ENCODE data around the gene TNFRSF13B. TPM values are rescaled to one million over a fixed set of nuclear protein-coding genes. Genes with fewer than 3 reads are reported as not detected.
"Not testable (repeated sequence)": the region's sequence is repeated elsewhere in the genome, so short reads cannot be mapped to it uniquely, and the experiment has no call there.

TNFRSF13B gene
- polyA plus RNA-seq, 1 donor from 2014 or later, result 224 TPM

- H3K4me1 Mint-ChIP-seq, result peaks cover 48 to 56% (median 54%) of the 10 kb centered on the region in 3 donors
- H3K4me3 Mint-ChIP-seq, result peak overlapping the region; percentile 87 to 99 (median 98)
These were observed 3.1 kb downstream of the TNFRSF13B start for GRCh38 chr17:16968786-16969185.

DNA sequence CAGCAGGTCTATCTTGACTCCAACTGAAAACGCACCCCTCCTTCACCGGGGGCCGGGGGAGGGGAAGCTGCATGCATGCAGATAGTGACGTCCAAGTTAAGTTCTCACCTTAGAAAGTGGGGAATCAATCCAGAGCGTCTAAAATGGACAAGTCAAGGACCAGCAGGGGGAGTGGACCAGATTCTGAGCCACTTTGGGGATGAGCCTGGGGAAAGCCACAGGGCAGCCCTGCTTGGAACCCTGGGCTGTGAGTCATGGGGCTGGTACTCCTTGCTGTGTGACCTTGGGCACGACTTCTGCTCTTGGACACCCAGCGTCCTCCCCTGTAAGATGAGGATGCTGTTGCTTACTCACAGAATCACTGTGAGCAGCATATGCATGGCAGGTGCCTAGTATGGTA is 9.1 kb downstream of the TNFRSF13B start:
- peak overlapping the region; percentile 38 to 83 (median 63) for H3K4me3 Mint-ChIP-seq
- peaks cover 72 to 73% (median 73%) of the 10 kb centered on the region in 3 donors for H3K4me1 Mint-ChIP-seq
- H3K27ac Mint-ChIP-seq, result peak overlapping the region; percentile 84 to 94 (median 89)
- H3K36me3 Mint-ChIP-seq, result peaks cover 25% of the 10 kb centered on the region
- peaks cover 3 to 8% (median 6%) of the 10 kb centered on the region in 3 donors for H3K9me3 Mint-ChIP-seq
- no peaks in the 10 kb centered on the region for H3K27me3 Mint-ChIP-seq

More at GRCh38 chr17:16968786-16969185, 3.1 kb downstream of the TNFRSF13B start:
- peaks cover 6% of the 10 kb centered on the region for H3K36me3 Mint-ChIP-seq
- no peaks in the 10 kb centered on the region for H3K9me3 Mint-ChIP-seq
- H3K27me3 Mint-ChIP-seq, result peaks cover 2% of the 10 kb centered on the region
- H3K27ac Mint-ChIP-seq, result peak overlapping the region; percentile 77 to 97 (median 84)

DNA sequence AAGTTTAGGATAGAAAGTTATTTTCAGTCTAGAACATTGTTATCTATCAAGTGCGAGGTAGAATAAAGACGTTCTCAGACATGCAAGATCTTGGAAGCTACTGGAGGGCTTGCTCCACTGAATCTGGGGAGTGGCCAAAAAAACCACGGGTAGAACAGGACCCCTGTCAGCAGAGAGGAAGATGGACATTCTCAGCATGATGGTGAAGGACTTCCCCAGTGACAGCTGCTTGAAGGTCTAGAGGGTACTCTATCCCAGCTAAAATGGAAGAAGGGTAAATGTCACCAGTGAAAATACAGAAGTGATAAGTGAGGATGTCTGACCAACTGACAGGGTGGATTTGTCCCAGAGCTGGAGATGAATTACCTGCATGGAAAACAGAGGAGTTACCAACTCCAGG is 10.1 kb downstream of the TNFRSF13B start:
- peaks cover 2% of the 10 kb centered on the region for H3K27me3 Mint-ChIP-seq
- peak overlapping the region in 3 of 4 donors; percentile 46 to 68 (median 48) for H3K4me3 Mint-ChIP-seq
- H3K36me3 Mint-ChIP-seq, result peaks cover 25% of the 10 kb centered on the region
- peaks cover 3 to 8% (median 6%) of the 10 kb centered on the region in 3 donors for H3K9me3 Mint-ChIP-seq
- peaks cover 75 to 78% (median 76%) of the 10 kb centered on the region in 3 donors for H3K4me1 Mint-ChIP-seq
- peak overlapping the region; percentile 89 to 94 (median 91) for H3K27ac Mint-ChIP-seq

DNA sequence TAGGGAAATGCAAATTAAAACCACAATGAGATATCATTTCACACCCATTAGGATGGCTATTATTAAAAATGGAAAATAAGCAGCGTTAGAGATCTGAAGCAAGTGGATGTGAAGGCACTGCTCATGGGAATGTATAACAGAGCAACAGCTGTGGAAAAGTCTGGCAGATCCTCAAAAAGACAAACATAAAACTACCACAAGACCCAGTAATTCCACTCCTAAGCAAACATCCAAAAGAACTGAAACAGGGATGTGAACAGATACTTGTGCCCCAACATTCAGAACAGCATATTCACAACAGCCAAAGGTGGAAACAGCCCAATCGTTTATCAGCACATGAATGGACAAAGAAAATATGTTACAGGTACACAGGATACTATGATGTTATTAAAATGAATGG is 10.9 kb downstream of the TNFRSF13B start:
- Mint-ChIP-seq H3K4me1 (peaks cover 76 to 80% (median 78%) of the 10 kb centered on the region in 3 donors), H3K27ac (peak overlapping the region; percentile 89 to 94 (median 91)), H3K36me3 (peaks cover 27% of the 10 kb centered on the region), H3K9me3 (peaks cover 6 to 14% (median 6%) of the 10 kb centered on the region in 3 donors), H3K4me3 (peak overlapping the region in 3 of 4 donors; percentile 10 to 68 (median 36))
- not testable (repeated sequence) for H3K27me3 Mint-ChIP-seq

GRCh38 chr17:16955011-16955410 is 16.9 kb downstream of the TNFRSF13B start:
- peaks cover 18% of the 10 kb centered on the region for H3K36me3 Mint-ChIP-seq
- peak overlapping the region in 1 of 4 donors; percentile 76 for H3K4me3 Mint-ChIP-seq
- not testable (repeated sequence) for H3K9me3 Mint-ChIP-seq, H3K27me3 Mint-ChIP-seq
- peaks cover 51 to 65% (median 56%) of the 10 kb centered on the region in 3 donors for H3K4me1 Mint-ChIP-seq
- peak overlapping the region; percentile 50 to 92 (median 78) for H3K27ac Mint-ChIP-seq

DNA sequence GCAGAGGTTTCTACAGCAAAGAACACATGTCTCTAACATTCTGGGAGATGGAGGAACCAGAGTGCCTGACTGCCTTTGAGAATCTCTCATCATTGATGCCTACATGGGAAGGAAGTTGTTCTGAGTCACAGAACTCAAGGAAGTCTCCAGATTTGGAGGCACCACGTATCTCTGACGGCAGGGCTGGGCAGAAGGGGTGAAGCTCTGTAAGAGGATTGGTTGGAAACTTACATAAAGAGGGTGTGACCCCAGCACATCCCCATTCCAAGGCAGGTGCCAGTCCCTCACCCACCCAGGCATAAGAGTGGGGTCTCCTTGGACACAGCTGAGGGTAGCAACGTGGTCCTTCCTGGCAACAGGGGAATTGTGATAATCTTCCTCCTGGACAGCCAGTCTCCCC is 17.4 kb downstream of the TNFRSF13B start:
- Mint-ChIP-seq H3K27me3 (peaks cover 2% of the 10 kb centered on the region), H3K9me3 (peaks cover 2 to 8% (median 6%) of the 10 kb centered on the region in 3 donors), H3K4me3 (peak overlapping the region in 1 of 4 donors; percentile 76), H3K36me3 (peaks cover 18% of the 10 kb centered on the region), H3K4me1 (peaks cover 46 to 60% (median 51%) of the 10 kb centered on the region in 3 donors), H3K27ac (peak overlapping the region in 2 of 3 donors; percentile 35 to 93)

- H3K4me3 Mint-ChIP-seq, result peak overlapping the region in 1 of 4 donors; percentile 80
- peaks cover 2 to 10% (median 6%) of the 10 kb centered on the region in 3 donors for H3K9me3 Mint-ChIP-seq
- H3K4me1 Mint-ChIP-seq, result peaks cover 44 to 56% (median 47%) of the 10 kb centered on the region in 3 donors
- H3K36me3 Mint-ChIP-seq, result peaks cover 24% of the 10 kb centered on the region
- H3K27me3 Mint-ChIP-seq, result peaks cover 3% of the 10 kb centered on the region
- peak overlapping the region in 2 of 3 donors; percentile 35 to 93 for H3K27ac Mint-ChIP-seq
These were observed 18.1 kb downstream of the TNFRSF13B start for GRCh38 chr17:16953841-16954240.

GRCh38 chr17:16953347-16953746 is 18.6 kb downstream of the TNFRSF13B start:
- Mint-ChIP-seq H3K27me3 (peaks cover 3% of the 10 kb centered on the region), H3K4me1 (peaks cover 44 to 55% (median 46%) of the 10 kb centered on the region in 3 donors), H3K9me3 (peaks cover 2 to 10% (median 9%) of the 10 kb centered on the region in 3 donors), H3K36me3 (peaks cover 27% of the 10 kb centered on the region), H3K4me3 (peak overlapping the region in 2 of 4 donors; percentile 68 to 80), H3K27ac (peak overlapping the region in 2 of 3 donors; percentile 35 to 93)

DNA sequence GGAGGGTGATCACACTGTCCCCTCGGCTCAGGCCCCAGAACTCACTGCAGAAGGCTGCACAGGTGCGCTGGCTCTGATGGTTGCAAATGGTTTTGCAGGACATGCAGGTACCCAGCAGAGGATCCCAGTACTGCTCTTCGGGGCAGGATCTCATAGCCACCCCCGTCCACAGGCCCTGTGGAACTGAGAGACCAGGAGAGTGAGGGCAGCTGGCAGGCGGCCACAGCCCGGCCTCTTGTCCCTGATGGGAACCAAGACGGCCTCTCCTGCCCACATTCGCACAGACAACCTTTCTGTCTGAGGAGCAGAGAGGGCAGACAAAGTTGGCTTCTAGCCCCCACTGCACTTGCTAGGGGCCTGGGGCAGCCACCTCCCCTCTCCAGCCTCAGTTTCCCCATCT is 19.5 kb downstream of the TNFRSF13B start:
- Mint-ChIP-seq H3K27ac (peak overlapping the region in 1 of 3 donors; percentile 20), H3K9me3 (peaks cover 2 to 10% (median 9%) of the 10 kb centered on the region in 3 donors), H3K36me3 (peaks cover 35% of the 10 kb centered on the region), H3K4me1 (peaks cover 45 to 54% (median 47%) of the 10 kb centered on the region in 3 donors), H3K27me3 (peaks cover 3% of the 10 kb centered on the region), H3K4me3 (no peak overlapping the region)

DNA sequence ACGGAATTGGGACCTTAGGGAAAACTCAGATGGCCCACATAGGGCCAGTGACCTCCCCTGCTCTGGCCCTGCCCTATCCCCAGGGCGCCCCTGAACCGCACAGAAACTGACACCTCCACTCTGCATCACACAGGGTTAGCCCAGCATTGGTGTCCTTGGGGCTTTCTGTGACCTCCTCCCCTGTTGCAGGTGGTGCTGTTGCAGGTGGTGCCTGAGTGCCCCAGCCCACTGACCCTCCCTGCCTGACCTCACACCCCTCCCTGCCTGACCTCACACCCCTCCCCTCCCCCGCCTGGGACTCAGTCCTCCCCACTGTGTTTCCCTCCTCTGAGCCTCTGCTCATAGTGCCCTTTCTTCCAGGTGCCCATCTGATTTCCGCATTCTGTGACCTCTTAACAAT is 21.4 kb downstream of the TNFRSF13B start:
- peaks cover 44 to 52% (median 45%) of the 10 kb centered on the region in 3 donors for H3K4me1 Mint-ChIP-seq
- H3K36me3 Mint-ChIP-seq, result peaks cover 34% of the 10 kb centered on the region
- peaks cover 0 to 9% (median 4%) of the 10 kb centered on the region in 3 donors for H3K9me3 Mint-ChIP-seq
- peaks cover 1% of the 10 kb centered on the region for H3K27me3 Mint-ChIP-seq
- peak overlapping the region in 2 of 3 donors; percentile 58 to 85 for H3K27ac Mint-ChIP-seq
- no peak overlapping the region for H3K4me3 Mint-ChIP-seq

GRCh38 chr17:16948587-16949376 is 23.1 kb downstream of the TNFRSF13B start:
- H3K4me1 Mint-ChIP-seq, result peaks cover 40 to 49% (median 43%) of the 10 kb centered on the region in 3 donors
- H3K27ac Mint-ChIP-seq, result peak overlapping the region in 2 of 3 donors; percentile 40 to 81
- peaks cover 1% of the 10 kb centered on the region for H3K27me3 Mint-ChIP-seq
- peaks cover 31% of the 10 kb centered on the region for H3K36me3 Mint-ChIP-seq
- peaks cover 0 to 9% (median 4%) of the 10 kb centered on the region in 3 donors for H3K9me3 Mint-ChIP-seq
- H3K4me3 Mint-ChIP-seq, result peak overlapping the region in 1 of 4 donors; percentile 25

GRCh38 chr17:16947470-16947869 is 24.4 kb downstream of the TNFRSF13B start:
- H3K27me3 Mint-ChIP-seq, result peaks cover 1% of the 10 kb centered on the region
- H3K4me1 Mint-ChIP-seq, result peaks cover 39 to 52% (median 40%) of the 10 kb centered on the region in 3 donors
- peak overlapping the region; percentile 73 to 89 (median 87) for H3K27ac Mint-ChIP-seq
- H3K4me3 Mint-ChIP-seq, result peak overlapping the region; percentile 20 to 72 (median 44)
- peaks cover 31% of the 10 kb centered on the region for H3K36me3 Mint-ChIP-seq
- H3K9me3 Mint-ChIP-seq, result peaks cover 0 to 9% (median 4%) of the 10 kb centered on the region in 3 donors

DNA sequence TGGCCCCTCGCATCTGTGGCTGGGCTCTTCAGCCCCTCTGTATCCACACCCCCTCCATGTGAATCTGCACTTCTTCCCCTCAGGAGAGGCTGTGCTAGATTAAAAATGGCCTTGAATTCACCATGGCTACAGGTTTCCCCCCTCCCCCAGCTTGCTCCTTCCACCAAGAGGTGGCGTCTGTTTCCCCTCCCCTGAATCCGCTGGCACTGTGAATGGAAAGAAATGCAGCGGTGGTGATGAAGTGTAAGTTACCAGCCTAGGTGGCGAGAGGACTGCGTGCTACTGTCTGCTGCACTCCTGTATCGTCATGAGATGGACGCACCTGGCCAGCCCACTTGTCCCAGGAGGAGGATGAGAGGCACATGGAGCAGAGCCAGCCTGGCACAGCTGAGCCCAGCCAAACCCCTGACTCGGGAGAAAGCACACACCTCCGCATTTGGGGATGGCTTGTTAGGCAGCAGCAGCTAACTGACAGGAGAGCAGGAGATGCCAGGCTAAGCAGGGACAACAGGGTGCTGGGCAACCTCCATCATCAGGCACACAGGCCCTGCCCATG is 26.2 kb downstream of the TNFRSF13B start:
- peak overlapping the region; percentile 36 to 93 (median 76) for H3K27ac Mint-ChIP-seq

DNA sequence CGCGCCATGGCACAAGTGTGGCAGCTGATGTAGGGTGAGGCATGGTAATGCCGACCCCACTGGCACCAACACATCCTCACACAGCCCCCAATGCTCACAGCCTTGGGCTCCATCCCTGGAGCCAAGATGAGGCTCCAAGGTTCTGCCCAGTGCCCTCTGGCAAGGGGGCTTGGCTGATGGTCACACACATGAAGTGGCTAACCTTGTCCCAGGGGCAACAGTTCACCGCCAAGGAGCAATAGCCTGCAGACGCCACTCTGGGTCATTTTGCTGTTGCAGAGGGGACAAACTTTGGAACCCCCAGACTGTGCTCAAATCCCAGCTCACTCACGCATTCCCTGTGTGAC is 26.8 kb downstream of the TNFRSF13B start:
- H3K27me3 Mint-ChIP-seq, result peaks cover 1% of the 10 kb centered on the region
- peaks cover 0 to 4% (median 3%) of the 10 kb centered on the region in 3 donors for H3K9me3 Mint-ChIP-seq
- peak overlapping the region in 1 of 4 donors; percentile 21 for H3K4me3 Mint-ChIP-seq
- H3K27ac Mint-ChIP-seq, result peak overlapping the region; percentile 36 to 93 (median 76)
- H3K4me1 Mint-ChIP-seq, result peaks cover 34 to 53% (median 42%) of the 10 kb centered on the region in 3 donors
- peaks cover 24% of the 10 kb centered on the region for H3K36me3 Mint-ChIP-seq

More for the DNA sequence above, 26.2 kb downstream of the TNFRSF13B start:
- H3K36me3 Mint-ChIP-seq, result peaks cover 26% of the 10 kb centered on the region
- peaks cover 0 to 4% (median 3%) of the 10 kb centered on the region in 3 donors for H3K9me3 Mint-ChIP-seq
- peaks cover 35 to 52% (median 42%) of the 10 kb centered on the region in 3 donors for H3K4me1 Mint-ChIP-seq
- peaks cover 1% of the 10 kb centered on the region for H3K27me3 Mint-ChIP-seq
- H3K4me3 Mint-ChIP-seq, result peak overlapping the region in 2 of 4 donors; percentile 74 to 84

Measured in IgD-negative memory B cell (primary cell).